Bronchial epithelial cell (primary cell): ENCODE data around the gene GMPR. TPM values are rescaled to one million over a fixed set of nuclear protein-coding genes. Genes with fewer than 3 reads are reported as not detected.
A peak's percentile ranks its signal among the peaks of the same experiment; 100 is the strongest.

Experiments
- DNase-seq: peaks from one replicate; pipeline ENCODE4 v3.0.0-alpha.2; 2010; ENCODE audit warnings: low read depth
- FAIRE-seq: peaks from 2 replicates; lab custom pipeline; 2011; peaks lifted over from hg19 to GRCh38; lab: Jason Lieb, UNC
- H3K27me3 ChIP-seq: 2 replicates; pipeline ENCODE4 v1.5.1; 2011; ENCODE audit warnings: low read length; ENCODE audit not compliant: control insufficient read depth, insufficient read depth
- H3K36me3 ChIP-seq: 2 replicates; pipeline ENCODE4 v1.5.1; 2011; ENCODE audit warnings: low read length; ENCODE audit not compliant: control insufficient read depth, insufficient read depth
- H3K4me3 ChIP-seq: 2 replicates; pipeline ENCODE4 v1.5.1; 2011; ENCODE audit warnings: mild to moderate bottlenecking, low read depth, low read length, control low read depth
- total RNA-seq: library from RNA; depleted of rRNA; stranded (reverse); fragments of >200 nt; gene quantifications from 2 replicates; pipeline ENCODE4 v1.2.1, GENCODE V29; 2014
- TF ChIP-seq, protein P1 (sequence below): IDR thresholded peaks from 2 replicates; pipeline ENCODE4 v1.5.1; 2011; ENCODE audit warnings: mild to moderate bottlenecking, moderate library complexity, low read length, control low read depth, inconsistent platforms; ENCODE audit not compliant: insufficient read depth, severe bottlenecking

Gene GMPR
- total RNA-seq, 1 donor from 2014 or later = 0.53 TPM

DNA sequence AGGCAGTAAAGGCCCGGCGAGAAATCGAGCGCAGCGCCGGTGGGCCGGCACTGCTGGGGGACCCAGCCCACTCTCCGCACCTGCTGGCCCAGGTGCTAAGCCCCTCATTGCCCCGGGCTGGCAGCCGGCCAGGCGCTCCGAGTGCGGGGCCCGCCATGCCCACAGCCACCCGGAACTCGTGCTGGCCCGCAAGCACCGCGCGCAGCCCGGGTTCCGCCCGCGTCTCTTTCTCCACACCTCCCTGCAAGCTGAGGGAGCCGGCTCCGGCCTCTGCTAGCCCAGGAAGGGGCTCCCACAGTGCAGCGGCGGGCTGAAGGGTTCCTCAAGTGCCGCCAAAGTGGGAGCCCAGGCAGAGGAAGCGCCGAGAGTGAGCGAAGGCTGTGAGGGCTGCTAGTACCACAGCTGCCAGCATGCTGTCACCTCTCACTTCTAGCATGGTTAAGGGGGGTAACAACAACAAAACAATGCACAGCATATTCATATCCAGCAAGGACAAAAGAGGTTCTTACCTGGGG, 11.3 kb upstream of the GMPR start:
- TF ChIP-seq, protein P1, sequence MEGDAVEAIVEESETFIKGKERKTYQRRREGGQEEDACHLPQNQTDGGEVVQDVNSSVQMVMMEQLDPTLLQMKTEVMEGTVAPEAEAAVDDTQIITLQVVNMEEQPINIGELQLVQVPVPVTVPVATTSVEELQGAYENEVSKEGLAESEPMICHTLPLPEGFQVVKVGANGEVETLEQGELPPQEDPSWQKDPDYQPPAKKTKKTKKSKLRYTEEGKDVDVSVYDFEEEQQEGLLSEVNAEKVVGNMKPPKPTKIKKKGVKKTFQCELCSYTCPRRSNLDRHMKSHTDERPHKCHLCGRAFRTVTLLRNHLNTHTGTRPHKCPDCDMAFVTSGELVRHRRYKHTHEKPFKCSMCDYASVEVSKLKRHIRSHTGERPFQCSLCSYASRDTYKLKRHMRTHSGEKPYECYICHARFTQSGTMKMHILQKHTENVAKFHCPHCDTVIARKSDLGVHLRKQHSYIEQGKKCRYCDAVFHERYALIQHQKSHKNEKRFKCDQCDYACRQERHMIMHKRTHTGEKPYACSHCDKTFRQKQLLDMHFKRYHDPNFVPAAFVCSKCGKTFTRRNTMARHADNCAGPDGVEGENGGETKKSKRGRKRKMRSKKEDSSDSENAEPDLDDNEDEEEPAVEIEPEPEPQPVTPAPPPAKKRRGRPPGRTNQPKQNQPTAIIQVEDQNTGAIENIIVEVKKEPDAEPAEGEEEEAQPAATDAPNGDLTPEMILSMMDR = no peak
- Histone ChIP-seq H3K4me3 (no peak overlapping the region), H3K27me3 (peaks cover 16% of the 10 kb centered on the region), H3K36me3 (no peaks in the 10 kb centered on the region)
- DNase-seq (no peak), FAIRE-seq (no peak)

DNA sequence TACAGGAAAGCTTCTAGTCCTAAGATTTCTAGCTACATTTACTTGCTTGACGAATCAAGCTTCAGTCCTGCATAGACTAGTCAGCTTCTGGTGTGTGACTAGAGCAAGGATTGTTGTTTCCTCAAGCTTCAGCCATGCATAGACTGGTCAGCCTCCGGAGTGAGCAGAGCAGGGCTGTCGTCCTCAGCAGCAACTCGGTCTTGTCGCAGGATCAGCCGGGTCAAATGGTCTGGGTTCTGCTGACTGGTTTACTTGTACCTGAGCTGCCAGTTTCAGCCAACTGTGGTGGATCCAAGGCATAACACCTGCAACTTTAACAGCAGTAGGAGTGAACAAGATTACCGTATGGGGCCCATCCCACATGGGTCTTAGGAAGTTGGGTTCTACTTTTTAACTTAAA, 10.8 kb upstream of the GMPR start:
- FAIRE-seq (no peak), DNase-seq (no peak)
- Histone ChIP-seq H3K27me3 (peaks cover 16% of the 10 kb centered on the region), H3K36me3 (no peaks in the 10 kb centered on the region), H3K4me3 (no peak overlapping the region)
- TF ChIP-seq, protein P1 = no peak

GRCh38 chr6:16228043-16228442, 10.3 kb upstream of the GMPR start:
- FAIRE-seq (no peak), DNase-seq (no peak)
- H3K36me3 ChIP-seq = no peaks in the 10 kb centered on the region
- no peak overlapping the region for H3K4me3 ChIP-seq
- H3K27me3 ChIP-seq = peaks cover 17% of the 10 kb centered on the region
- TF ChIP-seq, protein P1 = no peak

DNA sequence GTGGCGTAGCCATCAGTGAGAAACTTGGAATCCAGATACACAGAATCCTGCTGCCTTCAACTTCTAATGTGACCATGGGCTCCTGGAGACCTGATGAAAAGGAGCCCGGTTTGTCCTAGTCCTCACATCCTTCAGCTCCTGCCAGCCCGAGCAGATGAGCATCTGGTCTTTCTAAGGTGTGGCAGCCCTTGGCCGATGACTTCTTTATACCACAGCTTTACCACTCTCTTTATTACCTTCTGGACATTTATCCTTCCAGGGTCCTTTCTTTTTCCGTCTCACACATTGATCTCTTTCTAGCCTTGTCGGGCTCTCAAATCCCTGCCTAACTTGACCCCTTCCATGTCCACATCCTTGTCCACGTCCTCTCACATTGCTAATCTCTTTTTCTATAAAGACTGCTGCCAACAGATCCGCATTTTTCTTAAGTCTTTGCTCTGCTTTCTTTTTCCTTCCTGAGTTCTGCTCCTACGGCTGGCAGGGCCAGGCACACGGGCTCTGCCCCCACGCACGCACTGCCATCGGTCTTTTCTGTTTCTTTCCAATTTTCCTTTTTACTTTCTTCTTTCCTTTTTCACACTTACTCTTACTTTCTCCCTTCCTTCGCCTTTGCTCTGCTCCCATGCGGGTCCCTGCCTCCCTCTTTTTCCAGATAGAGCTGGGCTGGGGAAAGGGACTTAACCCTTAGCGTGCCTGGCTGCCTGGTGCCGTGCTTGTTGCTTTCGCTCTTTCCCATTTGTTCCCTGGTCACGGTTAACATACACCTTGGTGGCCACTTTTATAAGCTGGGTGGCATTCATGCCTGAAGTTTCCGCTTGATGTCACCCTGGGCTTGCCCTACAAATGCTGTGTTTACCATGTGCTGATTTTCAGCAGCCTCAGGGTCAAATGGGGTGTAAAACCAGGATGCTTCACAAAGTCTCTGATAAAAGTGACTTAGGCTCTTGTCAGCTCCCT, 9.4 kb upstream of the GMPR start:
- H3K4me3 ChIP-seq = no peak overlapping the region
- H3K27me3 ChIP-seq = peaks cover 17% of the 10 kb centered on the region
- no peaks in the 10 kb centered on the region for H3K36me3 ChIP-seq
- FAIRE-seq = no peak
- DNase-seq = no peak
- TF ChIP-seq, protein P1 = no peak

DNA sequence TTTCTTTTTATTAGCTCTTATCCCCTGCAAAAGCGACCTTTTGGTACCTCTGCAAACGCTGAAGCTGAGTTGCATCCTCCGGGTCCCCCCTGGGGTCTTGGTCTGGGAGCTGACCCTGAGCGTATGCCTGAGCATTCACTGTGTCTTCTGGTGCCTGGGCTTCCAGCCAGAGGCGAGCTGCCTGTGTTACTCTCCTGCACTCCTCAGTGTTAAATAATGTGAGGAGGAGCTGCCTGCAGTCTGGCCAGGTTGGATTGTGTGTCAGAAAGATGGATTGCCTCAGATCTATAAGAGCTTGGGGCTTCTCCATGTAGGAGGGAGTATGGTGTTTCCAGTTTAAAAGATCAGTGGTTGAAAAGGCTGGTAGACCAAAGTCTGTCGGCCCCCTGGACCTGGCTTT, 8.7 kb upstream of the GMPR start:
- Histone ChIP-seq H3K36me3 (no peaks in the 10 kb centered on the region), H3K27me3 (peaks cover 17% of the 10 kb centered on the region), H3K4me3 (no peak overlapping the region)
- TF ChIP-seq, protein P1 = no peak
- DNase-seq = no peak
- peak; percentile 7 for FAIRE-seq
